HG03354 (cell line): Measurements from ENCODE around the gene TACC2.

Experiments
- ATAC-seq: cut with Tn5 transposase; IDR thresholded peaks from one replicate; pipeline ENCODE4 v1.9.1; 2021; ENCODE audit warnings: mild to moderate bottlenecking; ENCODE audit not compliant: unreplicated experiment, poor library complexity, severe bottlenecking

TACC2 gene

DNA sequence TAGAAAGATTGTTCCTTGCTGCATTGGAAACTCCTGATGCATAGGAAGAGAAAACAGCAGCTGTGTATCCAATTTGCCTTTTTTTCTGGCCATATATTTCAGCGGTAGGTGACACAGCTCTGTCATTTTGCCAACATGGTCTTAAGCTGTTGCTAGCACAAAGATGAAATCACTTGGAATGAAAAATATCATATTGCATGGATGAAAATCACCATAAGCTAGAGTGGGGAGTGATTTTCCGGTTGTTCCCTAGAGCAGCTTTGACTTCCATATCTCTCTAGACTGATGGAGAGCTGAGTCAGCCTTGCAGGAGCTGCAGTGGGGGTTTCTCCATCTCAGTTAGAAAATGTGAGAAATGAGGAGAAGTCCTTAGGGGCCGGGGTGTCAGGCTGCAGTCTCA lies 243.8 kb downstream of the TACC2 start:
- no peak for ATAC-seq

DNA sequence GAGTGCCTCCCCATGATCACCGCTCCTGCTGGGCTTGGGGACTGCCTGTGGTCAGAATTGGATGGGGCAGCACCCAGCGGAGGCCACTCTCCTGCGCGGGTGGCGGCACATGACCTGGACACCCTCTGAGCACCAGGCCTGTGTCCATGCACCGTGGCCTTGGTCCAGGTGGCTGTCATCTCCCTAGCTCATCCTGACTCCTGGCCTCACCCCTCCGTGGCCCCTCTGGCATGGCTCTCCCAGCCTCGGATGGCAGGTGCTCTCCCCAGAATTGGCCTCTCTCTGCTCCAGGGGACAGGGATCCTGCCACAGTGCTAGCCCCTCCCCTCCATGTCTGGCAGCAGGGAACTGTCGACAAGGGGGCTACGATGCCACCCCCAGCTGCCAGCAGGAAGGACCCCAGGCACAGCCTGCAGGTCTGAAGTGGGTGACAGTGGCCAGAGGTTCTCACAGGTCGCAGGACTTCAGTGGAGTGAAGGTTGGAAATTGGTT lies 244.9 kb downstream of the TACC2 start:
- no peak for ATAC-seq

DNA sequence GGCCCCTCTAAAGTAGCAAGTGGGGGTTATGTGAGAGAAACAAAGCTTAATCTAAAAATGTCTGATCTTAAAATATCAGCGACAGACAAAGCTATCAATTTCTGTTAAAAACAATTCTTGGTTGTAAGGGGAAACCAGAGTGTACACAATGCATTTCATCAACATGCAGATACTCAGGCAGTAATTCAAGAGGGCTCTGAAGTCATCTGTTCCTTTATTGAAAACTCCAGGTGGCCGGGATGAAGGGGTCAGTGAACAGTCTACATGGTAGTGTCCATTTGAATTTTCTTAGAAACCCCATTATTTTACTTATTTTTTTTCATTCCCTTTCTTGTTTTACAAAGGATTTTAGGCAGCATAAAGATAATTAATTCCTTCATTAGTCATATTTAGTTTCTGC lies 245.5 kb downstream of the TACC2 start:
- no peak for ATAC-seq

DNA sequence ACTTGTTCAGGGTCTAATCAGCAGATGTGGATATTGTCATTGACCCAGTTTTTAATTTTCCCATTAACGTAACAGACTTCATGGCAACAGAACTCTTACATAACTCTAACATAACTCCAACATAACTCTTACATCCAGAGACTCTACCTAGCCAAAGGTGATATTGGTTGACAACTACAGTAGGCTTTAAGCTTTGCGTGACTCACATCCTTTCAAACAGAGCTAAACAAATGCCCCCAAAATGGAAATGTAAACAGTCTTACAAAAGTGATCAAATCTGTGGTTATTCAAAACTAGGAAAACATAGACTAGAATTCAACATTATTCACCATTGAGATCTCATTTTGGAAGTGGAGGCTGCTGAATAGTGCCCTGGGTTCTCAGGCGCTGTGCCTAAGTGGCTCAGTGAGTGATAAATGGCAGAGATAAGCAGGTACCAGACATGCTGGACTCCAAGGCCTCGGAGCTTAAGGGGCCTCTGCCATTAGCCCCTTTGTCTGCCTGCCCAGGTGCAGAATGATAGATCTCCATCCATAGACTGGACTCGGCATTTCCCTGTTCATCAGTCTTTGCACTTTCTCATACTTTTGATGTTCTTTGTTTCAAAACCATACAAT lies 247.8 kb downstream of the TACC2 start:
- ATAC-seq = no peak

DNA sequence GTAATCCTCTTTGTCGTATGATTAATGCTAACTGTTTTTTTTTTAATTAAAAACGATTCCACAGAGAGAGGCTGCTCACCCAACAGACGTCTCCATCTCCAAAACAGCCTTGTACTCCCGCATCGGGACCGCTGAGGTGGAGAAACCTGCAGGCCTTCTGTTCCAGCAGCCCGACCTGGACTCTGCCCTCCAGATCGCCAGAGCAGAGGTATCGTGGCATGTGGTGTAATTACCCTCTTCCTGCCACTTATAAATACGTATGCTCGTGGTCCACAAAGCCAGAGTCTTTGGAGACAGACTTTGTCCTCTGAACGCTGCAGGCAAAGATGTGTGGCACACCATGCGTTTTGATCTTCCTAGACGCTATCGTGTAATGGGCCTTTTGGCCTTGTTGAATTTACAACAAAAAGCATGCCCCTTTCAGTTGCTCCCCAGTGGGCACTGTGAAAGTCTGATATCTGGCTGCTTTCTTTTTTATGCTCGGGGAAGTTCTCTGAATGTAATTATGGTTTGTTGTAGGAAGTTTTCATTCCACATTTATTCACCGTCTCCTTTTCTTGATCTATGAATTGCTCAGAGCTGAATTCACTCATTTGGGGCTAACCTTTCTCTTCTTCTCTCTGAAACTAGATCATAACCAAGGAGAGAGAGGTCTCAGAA lies 248.5 kb downstream of the TACC2 start:
- no peak for ATAC-seq

DNA sequence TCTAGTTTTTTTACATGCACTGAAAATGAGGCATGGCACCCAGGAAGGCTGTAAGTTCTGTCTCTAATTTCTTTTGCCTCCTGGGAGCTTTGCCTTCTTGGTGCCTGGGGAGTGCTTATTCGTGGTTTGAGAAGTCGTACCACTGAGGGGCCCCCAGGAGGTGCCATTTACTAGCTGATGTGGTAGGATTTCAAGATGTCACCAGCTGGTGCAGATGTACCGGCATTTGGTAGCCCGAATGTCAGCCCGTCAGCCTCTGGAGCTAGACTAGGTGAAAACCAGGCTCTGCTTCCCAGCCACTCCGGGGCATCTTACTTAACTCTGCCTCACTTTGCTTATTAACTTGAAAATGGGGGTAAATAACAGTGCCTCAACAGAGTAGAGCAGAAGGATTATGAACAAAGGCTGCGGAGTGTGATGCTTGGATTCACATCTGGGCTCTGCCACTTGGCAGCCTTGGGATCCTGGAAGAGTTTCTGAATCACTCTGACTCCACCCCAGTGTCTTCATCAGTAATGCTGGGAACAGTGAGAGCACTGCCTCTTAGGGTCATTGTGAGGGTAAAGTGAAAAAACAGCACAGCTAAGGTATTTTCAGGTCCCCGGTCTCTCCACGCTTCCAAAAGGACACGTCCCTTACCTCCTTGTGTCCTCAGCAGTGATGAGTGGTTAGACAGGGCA lies 250.8 kb downstream of the TACC2 start:
- no peak for ATAC-seq

DNA sequence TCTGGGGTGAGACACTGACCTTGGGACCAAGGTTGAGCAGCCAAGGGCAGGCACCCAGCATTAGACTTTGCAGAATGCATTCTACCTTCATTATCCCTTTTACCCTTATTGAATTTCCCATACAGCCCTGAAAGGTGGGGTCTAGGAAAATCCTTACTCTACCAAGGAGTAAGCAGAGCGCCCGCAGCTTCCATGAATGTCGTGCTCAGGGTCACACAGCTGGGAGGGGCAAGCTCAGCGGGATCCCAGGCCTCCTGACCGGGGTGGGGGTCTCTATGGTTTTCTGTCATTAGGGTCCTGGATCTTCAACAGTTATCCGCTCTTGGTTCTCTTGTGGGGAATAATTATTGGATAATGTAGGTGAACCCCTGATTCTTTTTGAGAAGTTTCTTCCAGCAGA lies 251.4 kb downstream of the TACC2 start:
- ATAC-seq = no peak

DNA sequence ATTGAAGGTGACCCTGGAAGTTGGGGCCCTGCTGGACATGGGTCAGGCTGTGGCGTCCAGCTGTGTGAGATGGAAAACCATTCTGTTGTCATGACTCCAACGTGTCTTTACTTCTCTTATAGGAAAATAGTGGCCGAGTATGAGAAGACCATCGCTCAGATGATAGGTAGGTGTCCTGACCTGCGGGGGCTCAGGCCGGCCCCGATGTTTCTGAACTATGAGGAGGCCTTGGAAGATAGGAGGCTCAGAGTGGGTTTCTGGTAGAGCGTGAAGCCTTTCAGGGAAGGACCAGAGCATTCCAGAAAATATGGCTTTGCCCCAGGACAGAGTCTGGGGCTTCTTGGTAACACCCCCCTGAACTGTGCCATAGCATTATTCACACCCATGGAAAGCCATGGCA lies 252.9 kb downstream of the TACC2 start:
- ATAC-seq = no peak

DNA sequence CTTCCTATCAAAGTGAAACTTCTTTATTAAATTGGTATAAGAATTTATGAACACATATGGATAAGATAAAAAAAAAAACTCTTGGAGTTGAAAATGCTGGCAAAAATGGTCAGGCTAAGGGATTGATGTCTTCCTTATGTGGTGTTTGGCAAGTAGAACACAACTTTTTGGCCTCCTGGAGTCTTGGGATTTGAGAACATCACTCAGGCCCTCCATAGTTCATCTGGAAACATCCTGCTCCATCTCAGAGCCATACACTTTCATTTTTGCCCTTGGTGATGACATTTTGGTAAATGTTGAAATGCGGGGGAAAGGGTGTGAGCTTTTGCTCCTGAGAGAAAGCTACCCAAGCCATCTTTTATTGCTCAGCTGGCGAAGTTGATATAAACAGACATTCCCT lies 254.6 kb downstream of the TACC2 start:
- no peak for ATAC-seq

DNA sequence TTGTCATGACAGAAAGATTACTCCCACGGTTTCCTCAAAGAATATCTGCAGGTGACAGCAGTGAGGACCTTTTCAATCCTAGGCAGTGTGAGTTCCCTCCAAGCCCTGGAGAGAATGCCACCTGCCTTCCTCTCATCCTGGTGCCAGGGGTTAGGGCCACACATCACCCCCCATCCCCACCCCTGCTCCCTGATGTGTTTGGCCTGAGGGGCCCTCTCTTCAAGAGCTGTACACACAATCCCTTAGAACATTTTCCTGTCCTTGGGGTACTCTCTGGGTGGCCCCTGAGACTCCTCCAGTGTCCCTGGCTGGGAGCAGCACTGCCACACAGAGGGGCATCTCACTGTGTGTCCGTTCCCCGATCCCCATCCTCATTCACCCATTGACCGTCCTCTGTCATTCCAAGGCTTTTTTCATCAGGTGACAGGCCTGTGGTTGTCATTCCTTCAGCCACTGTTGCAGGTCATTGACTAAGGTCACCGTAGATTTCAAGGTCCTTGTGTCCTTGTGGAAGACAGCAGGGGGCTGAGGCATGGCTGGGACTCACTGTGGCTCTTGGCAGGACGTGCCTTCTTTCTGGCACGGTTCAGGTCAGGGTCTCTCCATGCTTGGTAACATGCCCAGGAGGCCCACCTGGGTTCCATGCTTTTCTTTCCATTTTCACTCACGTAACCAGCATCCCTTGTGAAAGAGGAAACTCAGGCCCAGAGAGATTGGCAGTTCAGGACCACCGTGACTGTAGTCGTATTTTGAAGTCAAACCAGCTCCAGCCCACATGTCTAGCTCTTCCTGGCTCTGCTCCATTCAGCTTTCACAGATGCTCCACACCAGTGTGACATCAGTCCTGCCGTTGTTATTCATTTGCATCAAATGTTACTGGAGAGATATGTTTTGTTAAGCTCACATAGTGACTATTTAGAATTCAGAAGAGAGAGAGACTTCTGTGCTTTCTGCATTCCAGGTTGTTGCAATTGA lies 255.3 kb downstream of the TACC2 start:
- ATAC-seq = no peak

DNA sequence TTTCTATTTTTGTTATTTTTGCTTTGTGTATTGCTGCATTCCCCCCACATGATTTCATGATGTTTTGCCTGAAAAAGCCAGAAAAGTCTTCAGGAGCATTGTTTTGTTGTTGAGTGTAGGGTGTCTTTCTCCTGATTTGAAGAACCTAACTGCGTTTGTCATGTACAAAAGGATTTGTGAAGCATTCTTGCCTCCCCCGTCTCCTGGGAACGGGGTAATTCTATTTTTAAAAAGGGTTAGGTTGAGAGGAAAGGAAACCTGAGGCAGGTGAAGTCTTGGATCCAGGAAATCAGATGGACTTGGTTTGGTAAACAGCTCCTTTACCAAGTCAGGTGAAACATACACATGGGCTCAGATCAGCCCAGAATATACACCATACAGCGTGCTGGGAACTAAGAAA lies 256.2 kb downstream of the TACC2 start:
- ATAC-seq = no peak

DNA sequence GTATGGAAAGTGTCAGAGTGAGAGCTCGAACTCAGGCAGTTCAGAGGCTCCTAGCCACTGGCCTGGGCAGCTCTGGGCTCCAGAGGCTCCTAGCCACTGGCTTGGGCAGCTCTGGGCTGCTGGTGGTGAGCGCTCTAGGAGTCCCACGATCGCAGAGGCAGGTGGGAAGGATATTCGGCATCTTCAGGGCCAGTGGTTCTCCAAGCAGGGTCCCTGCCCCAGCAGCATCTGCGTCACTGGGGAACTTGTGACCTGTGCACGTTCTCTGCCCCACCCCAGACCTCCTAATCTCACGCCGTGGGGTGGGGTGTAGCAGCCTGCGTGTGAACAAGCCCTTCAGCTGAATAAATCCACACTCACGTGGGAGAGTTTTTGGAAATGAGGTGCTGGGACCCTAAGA lies 256.9 kb downstream of the TACC2 start:
- no peak for ATAC-seq

DNA sequence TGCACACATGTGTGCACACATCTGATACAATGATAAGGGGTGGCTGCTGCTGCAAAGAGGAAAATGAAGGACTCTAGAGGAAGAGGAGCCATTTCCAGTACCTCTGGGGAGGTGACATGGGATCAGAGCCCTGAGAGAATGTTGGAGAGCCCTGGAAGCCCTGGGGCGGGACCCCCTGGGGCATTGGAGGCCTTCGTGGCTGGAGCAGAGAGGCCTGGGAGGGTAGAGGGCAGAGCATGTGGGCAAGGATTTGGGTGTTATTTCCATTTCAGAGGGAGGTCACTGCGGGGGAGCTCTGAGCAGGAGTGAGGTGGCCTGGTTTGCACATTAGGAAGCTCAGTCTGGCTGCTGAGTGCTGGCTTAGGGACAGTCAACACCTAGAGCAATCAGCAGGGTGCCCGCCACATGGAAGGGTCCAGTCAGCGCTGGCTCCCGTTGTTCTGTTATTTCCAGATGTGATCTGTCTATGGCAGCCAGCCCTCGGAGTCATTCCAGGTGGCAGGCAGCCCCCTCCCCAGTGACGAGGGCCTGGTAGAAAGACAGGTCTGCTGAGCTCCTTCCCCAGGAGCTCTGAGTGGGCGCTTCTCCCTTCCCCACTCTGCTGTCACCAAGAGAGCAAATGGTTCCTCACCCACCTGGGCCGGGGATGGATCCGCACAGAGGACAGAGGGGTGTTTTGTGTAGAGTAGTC lies 258.0 kb downstream of the TACC2 start:
- ATAC-seq = no peak

DNA sequence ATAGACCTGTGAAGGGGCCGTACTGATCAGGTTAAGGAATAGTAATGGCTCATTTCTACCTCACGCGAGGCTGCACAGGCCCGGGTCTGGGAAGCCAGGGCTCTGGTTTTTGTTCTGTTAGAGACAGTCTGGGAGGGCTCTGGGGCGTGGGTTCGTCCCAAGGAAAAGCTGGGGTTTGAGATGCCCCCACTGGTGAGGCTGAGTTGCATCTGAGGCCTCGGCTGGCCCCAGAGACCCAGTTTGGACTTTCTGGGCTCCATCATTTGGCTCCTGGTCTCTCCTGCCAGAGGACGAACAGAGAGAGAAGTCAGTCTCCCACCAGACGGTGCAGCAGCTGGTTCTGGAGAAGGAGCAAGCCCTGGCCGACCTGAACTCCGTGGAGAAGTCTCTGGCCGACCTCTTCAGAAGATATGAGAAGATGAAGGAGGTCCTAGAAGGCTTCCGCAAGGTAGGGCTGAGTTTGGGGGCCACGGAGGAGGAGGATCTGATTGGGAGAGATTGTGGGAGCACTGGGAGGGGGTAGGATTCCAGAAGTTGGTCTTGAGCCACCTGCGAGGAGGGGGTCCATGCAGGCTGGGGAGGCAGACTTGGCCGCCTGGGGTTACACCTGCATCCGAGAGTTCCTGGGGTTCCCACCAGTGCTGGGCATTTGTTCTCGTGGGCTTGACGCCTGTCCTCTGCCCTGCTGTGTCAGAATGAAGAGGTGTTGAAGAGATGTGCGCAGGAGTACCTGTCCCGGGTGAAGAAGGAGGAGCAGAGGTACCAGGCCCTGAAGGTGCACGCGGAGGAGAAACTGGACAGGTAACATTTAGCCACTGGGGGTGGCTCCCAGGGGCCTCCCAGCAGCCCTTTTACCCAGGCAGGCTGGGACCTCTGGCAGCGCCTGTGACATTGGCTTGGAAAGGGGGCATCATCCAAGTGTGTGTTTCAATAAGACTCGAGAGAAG lies 259.7 kb downstream of the TACC2 start:
- ATAC-seq = no peak

DNA sequence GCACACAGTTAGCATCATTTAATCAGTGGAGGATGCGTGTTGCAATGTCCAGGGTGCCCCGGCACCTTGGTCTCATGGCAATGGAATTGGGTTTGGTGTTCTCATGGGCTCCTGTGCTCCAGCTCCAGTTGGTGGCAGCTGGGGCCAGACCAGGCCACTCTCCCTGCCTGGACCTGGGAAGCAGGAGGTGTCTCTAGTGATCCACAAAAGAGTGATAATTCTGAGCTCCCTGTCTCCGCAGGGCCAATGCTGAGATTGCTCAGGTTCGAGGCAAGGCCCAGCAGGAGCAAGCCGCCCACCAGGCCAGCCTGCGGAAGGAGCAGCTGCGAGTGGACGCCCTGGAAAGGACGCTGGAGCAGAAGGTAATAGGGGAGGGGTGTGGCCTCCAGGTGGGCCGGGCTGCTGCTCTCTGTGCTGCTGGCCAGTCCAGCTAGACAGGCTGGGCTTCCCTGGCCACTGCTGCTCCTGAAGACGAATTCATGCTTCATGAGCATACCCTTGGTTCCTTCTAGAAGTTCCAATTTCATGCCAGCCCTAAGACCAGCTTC lies 260.4 kb downstream of the TACC2 start:
- ATAC-seq = no peak

DNA sequence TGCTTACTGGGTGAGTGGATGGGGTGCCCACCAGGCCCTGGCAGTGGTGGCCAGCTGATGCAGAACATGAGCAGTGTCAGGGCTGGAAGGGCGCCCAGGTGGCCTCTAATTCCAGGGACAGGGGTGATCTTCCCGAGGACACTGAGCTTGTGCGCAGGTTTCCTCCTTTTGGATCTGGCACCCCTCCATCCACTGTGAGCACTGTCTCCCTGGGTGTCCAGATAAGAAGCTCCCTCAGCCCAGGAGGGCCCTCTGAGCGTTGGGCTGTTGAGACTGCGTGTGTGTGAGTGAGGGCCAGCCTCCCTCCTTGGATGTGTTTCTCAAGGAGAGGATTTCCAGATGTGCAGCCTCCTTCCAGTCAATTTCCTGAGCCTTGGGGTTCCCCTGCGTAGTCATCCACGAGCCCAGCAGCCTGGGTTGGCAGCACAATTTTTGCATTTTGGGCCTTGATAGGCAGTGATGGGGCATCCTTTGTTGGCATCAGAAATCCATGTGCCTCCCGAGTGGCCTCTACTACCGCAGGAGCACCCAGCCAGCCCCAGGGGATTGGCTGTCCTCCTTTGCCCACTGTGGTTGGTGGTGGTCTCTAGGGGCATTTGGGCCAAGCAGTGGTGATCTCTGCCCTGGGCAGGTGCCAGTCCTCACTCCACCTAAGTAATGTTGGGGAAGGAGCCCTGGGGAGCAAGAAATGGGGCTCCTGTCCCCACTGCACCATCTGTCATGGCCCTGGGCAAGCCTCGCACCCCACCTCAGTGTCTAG lies 261.2 kb downstream of the TACC2 start:
- no peak for ATAC-seq

DNA sequence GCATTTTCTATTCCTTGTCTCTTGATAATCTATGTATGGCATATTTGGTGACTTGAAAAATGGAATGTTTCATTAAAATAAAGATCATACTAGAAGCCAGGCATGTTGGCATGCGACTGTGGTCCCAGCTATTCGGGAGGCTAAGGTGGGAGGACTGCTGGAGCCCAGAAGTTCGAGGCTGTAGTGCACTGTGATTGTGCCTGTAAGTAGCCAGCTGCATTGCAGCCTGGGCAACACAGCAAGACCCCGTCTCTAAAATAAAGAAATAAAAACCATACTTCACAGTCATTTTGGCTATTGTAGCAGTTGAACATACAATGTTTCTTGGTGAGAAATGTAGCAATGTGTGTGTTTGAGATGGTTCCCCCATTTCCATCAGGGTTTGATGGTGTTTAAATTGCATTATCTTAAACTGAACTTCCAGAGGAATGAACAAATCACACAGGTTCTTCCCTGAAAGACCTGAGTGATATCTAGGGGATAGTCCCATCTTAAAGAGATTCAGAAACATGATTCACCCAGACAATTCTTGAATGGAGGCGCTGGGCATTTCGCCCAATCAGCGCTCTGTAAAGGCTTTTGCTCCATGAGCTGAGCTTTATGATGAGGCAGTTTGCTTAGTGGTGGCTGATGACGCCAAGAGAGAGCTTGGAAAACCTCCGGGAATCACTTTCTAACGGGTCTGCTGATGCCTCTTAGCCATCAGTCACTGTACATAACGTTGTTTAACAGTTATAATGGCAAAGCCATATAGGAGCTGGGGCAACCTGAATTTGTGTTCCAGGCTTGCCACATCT lies 262.7 kb downstream of the TACC2 start:
- no peak for ATAC-seq
